Measurements from ENCODE around the gene ATP2A3. TPM values are rescaled to one million over a fixed set of nuclear protein-coding genes. Genes with fewer than 3 reads are reported as not detected.
"Not testable (repeated sequence)": the region's sequence is repeated elsewhere in the genome, so short reads cannot be mapped to it uniquely, and the experiment has no call there.

ATP2A3 gene
- total RNA-seq, 4 donors from 2014 or later: 8.5 to 60.7 (median 36.4) TPM

DNA sequence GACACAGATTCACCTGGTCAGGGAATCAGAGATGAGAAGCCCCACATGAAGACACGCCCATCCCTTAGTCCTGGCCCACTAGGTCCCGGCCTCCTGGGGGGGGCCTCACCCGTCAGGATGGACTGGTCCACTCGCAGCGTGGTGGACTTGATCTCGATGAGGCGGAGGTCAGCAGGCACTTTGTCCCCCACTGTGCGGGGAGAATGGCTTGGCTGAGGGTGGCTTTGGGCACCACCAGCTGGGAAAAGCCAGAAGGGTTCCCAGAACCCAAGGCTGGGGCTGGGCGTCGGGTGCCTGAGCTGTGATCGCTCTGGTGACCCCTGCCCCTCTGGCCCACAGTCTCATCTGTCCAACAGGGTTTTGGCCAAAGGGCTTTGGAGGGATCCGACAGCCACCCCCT lies 13.7 kb downstream of the ATP2A3 start:
- DNase-seq (ENCODE audit: low spot score in 2 of 2): no peak
- no peak for TF ChIP-seq CTCF (IDR thresholded peaks at IDR 0.05)
- no peak for TF ChIP-seq POLR2A (IDR thresholded peaks at IDR 0.05)
- 89 to 95% methylated on average over 11 to 12 of the region's 12 CpGs for WGBS, 2 donors
- H3K4me3 ChIP-seq (ENCODE audit: low read depth, poor library complexity, severe bottlenecking): no peak overlapping the region
- intact Hi-C loops (cut with DNase I; ENCODE audit: low total_unique reads): no loop called here

GRCh38 chr17:3949418-3949817 lies 14.8 kb downstream of the ATP2A3 start:
- no peak for DNase-seq (ENCODE audit: low spot score in 2 of 2)
- TF ChIP-seq POLR2A (IDR thresholded peaks at IDR 0.05) (no peak), CTCF (IDR thresholded peaks at IDR 0.05) (no peak)
- intact Hi-C loops (cut with DNase I; ENCODE audit: low total_unique reads): no loop called here
- 84 to 87% methylated on average over 3 of the region's 3 CpGs for WGBS, 2 donors
- no peak overlapping the region for H3K4me3 ChIP-seq (ENCODE audit: low read depth, poor library complexity, severe bottlenecking)

GRCh38 chr17:3948551-3948950 lies 15.7 kb downstream of the ATP2A3 start:
- intact Hi-C loops (cut with DNase I; ENCODE audit: low total_unique reads); DNase-seq (ENCODE audit: low spot score in 2 of 2); H3K4me3 ChIP-seq (ENCODE audit: low read depth, poor library complexity, severe bottlenecking): not testable (repeated sequence)
- 89 to 93% methylated on average over 3 of the region's 3 CpGs for WGBS, 2 donors

DNA sequence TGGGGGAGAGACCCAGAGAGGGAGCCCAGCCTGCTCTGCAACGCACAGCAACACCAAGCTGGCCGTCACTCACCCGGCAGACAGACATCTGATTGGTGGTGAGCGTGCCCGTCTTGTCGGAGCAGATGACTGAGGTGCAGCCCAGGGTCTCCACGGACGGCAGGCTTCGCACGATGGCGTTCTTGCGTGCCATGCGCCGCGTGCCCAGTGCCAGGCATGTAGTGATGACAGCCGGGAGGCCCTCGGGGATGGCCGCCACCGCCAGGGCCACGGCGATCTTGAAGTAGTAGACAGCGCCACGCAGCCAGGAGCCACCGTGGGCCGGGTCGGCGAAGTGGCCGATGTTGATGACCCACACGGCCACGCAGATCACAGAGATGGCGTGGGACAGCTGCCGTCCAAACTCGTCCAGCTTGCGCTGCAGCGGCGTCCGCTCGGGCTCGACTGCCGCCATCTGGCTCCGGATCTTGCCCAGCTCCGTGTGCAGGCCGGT lies 16.9 kb downstream of the ATP2A3 start:
- WGBS, 2 donors: 94 to 97% methylated on average over 36 to 43 of the region's 43 CpGs
- intact Hi-C loops (cut with DNase I; ENCODE audit: low total_unique reads): no loop called here
- H3K4me3 ChIP-seq (ENCODE audit: low read depth, poor library complexity, severe bottlenecking): no peak overlapping the region
- TF ChIP-seq POLR2A (IDR thresholded peaks at IDR 0.05): no peak
- DNase-seq (ENCODE audit: low spot score in 2 of 2): no peak

DNA sequence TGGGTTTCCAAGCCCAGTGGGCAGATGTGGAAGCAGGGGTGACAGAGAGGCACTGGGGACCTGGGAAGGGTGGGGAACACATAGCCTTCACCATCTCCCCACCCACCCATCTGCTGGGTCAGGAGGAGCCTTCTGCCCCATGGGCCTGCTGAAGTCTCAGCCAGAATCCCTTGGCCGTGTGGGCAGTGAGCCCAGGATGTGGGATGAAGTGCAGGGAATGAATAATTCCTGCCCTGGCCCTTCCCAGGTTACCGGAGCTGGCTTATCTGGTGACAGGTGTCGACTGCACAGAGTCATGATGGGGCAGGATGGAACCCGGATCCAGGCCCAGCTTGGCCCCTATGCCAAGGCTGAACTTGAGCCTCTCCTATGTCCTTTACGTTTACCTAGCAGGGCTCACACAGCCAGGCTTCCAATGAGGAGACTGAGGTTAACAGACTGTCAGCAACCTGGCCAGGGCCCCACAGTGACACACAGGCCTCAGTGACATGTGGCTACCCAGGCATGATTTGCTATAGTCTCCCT lies 17.5 kb downstream of the ATP2A3 start:
- 41 to 60% methylated on average over 5 of the region's 5 CpGs for WGBS, 2 donors
- no peak for TF ChIP-seq CTCF (IDR thresholded peaks at IDR 0.05)
- TF ChIP-seq POLR2A (IDR thresholded peaks at IDR 0.05): no peak
- DNase-seq (ENCODE audit: low spot score in 2 of 2): no peak
- intact Hi-C loops (cut with DNase I; ENCODE audit: low total_unique reads): no loop called here
- H3K4me3 ChIP-seq (ENCODE audit: low read depth, poor library complexity, severe bottlenecking): no peak overlapping the region

DNA sequence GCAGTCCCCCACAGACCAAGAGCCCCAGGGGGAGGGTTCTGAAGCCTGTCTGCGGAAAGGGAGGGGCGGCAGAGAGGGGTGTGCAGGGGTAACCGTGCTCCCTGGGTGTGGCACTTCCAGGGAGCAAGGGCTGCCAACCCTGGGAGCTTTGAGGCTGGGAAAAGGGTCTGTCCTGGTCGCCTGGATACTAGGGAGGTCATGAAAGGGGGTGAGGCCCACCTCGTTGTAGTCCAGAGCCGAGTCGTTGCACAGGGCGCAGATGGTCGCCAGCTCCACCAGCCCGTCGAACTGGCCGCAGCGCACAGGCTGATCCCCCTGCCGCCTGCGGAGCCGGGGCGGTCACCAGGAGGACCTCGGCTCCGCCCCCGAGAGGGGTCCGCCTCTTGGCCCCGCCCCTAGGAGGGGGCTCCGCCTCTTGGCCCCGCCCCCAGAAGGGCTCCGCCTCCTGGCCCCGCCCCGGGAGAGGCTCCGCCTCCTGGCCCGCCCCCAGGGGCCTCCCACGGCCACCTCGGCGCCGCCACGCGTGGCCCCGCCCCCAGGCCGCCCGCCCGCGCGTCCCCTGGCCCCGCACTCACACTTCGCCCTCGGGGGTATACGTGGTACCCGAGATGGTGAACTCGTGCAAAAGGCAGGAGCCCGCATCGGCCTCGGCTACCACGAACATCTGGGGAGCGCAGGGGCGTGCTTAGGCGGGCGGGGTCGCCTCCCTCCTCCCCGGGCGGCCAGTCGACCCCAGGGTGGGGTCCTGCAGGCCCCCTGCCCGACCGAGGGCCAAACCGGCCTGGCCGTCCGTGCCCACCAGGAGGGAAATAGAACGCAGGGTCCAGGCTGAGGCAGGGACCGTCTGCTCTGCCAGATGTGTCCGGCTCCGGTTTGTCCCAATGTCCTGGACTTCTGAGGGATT lies 19.5 kb downstream of the ATP2A3 start:
- WGBS, 2 donors: 26 to 36% methylated on average over 36 to 45 of the region's 68 CpGs

More for the DNA sequence above, 19.5 kb downstream of the ATP2A3 start:
- TF ChIP-seq POLR2A (IDR thresholded peaks at IDR 0.05): no peak
- TF ChIP-seq CTCF (IDR thresholded peaks at IDR 0.05): no peak
- DNase-seq (ENCODE audit: low spot score in 2 of 2): no peak
- H3K4me3 ChIP-seq (ENCODE audit: low read depth, poor library complexity, severe bottlenecking): no peak overlapping the region
- intact Hi-C loops (cut with DNase I; ENCODE audit: low total_unique reads): no loop called here
